Activated T-helper 1 cell treated with anti-CD3 and anti-CD28 coated beads, Interleukin-12 subunit alpha, Interleukin-12 subunit beta, Interleukin-2, Interleukin-4 antibody, amounts not matched to agents 30 ng/mL and 10 ng/mL and 1 ng/mL, durations not matched to agents 14 hours and 24 hours and 36 hours (primary cell): ENCODE measurements around the gene TMTC2. TPM values are rescaled to one million over a fixed set of nuclear protein-coding genes. Genes with fewer than 3 reads are reported as not detected.

Experiments used
- DNase-seq: peaks from one replicate; pipeline ENCODE4 v3.0.0; 2021; ENCODE audit warnings: low spot score
- H3K27ac Mint-ChIP-seq: one replicate; pipeline ENCODE4 v1.8.0; 2021; ENCODE audit warnings: mild to moderate bottlenecking, mixed read lengths
- H3K27me3 Mint-ChIP-seq: one replicate; pipeline ENCODE4 v1.8.0; 2022; ENCODE audit warnings: mild to moderate bottlenecking, moderate library complexity, mixed read lengths; ENCODE audit not compliant: insufficient read depth
- H3K36me3 Mint-ChIP-seq: one replicate; pipeline ENCODE4 v1.8.0; 2021; ENCODE audit warnings: low read depth, mixed read lengths
- H3K4me1 Mint-ChIP-seq: one replicate; pipeline ENCODE4 v1.8.0; 2021; ENCODE audit warnings: low read depth, mixed read lengths
- H3K4me3 Mint-ChIP-seq: one replicate; pipeline ENCODE4 v1.8.0; 2021; ENCODE audit warnings: mild to moderate bottlenecking, moderate library complexity, mixed read lengths
- H3K9me3 Mint-ChIP-seq: one replicate; pipeline ENCODE4 v1.8.0; 2021; ENCODE audit warnings: mixed read lengths
- intact Hi-C: fragments of 100-400 bp; cut with micrococcal nuclease; formaldehyde crosslinking; loops from one replicate; pipeline ENCODE4 v1.15.1; 2024
- total RNA-seq: library from RNA; stranded (reverse); gene quantifications from 2 replicates; pipeline ENCODE4 v1.2.3, GENCODE V29; 2022

TMTC2 gene
- total RNA-seq, 1 donor from 2014 or later = 2.6 TPM

DNA sequence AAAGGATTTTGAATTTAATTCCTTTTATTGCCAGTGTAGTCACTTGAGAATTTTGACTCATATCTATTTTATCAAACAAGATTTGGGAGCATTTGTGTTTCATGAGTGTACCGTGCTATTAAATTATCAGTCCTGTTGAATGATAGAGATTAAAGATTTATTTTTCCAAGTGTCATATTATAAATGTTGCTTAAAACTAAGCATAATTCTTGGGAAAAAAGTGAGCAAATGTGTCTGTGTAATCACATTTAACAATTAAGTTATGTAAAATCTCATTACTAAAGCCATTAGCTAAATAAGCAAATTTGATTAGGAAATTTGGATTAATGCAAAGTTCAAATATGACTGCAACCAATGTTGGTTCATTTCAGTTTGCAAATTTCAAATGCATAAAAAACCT, 266.7 kb downstream of the TMTC2 start:
- no peak overlapping the region for H3K4me3 Mint-ChIP-seq
- H3K27ac Mint-ChIP-seq = no peak overlapping the region
- H3K9me3 Mint-ChIP-seq = no peaks in the 10 kb centered on the region
- H3K27me3 Mint-ChIP-seq = no peaks in the 10 kb centered on the region
- DNase-seq = no peak
- H3K4me1 Mint-ChIP-seq = no peaks in the 10 kb centered on the region
- intact Hi-C loops = no loop called here
- H3K36me3 Mint-ChIP-seq = no peaks in the 10 kb centered on the region

DNA sequence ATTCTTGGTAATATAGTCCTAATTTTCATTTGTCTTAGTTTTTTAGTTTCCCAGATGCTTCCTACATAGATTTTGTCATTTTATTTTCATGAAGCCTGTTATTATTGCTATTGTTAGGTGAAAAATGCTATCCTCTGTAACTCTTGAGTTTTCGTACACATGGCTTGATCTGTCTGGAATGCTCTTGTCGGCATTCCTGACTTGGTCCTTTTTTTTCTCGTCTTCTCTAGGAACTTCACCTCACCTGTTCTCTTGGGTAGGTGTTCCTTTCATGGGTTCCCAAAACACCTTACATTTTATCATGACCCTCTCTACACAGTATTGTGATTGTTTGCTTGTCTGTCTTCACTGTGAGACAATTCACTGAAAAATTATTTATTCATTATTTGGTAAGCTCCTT, 267.4 kb downstream of the TMTC2 start:
- Mint-ChIP-seq H3K36me3 (no peaks in the 10 kb centered on the region), H3K9me3 (no peaks in the 10 kb centered on the region), H3K27me3 (no peaks in the 10 kb centered on the region), H3K4me1 (no peaks in the 10 kb centered on the region), H3K4me3 (no peak overlapping the region), H3K27ac (no peak overlapping the region)
- intact Hi-C loops = no loop called here
- DNase-seq = no peak

DNA sequence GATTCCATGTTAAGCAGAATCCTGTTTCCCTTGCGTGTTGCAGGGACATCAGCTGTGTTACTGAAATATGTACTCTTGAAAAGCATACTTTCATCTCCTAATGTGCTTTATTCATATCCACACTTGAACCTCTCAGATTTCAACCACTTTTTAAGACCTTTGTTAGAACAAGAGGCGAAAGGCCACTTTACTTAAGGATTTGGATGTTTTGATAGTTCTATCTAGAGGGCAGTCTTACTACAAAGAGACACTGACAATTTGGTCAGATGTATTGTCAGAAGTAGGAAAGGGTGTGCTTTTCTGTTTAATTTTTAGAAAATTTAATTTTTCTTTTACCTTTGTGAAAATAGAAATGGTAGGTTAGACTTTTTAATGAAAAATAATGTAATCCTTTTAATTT, 267.9 kb downstream of the TMTC2 start:
- intact Hi-C loops = no loop called here
- Mint-ChIP-seq H3K36me3 (no peaks in the 10 kb centered on the region), H3K9me3 (no peaks in the 10 kb centered on the region), H3K4me1 (no peaks in the 10 kb centered on the region), H3K4me3 (no peak overlapping the region), H3K27ac (no peak overlapping the region), H3K27me3 (no peaks in the 10 kb centered on the region)
- no peak for DNase-seq

DNA sequence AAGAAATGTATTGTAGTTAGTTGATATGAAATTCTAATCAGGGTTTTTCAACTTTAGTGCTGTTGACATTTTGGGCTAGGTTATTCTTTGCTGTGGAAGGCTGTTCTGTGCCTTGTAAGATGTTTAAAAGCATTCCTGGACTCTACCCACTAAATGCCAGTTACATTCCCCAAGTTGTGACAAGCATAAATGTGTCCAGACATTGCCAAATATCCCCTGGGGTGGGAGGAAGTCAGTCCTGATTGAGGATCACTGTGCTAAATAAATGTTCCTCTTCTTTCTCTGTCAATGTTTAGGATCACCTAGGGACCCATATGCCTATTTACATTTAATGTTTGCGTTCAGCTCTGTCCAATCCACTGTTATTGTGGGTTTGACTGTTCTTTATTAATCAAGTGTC, 268.3 kb downstream of the TMTC2 start:
- no peak overlapping the region for H3K27ac Mint-ChIP-seq
- H3K9me3 Mint-ChIP-seq = no peaks in the 10 kb centered on the region
- no peak for DNase-seq
- intact Hi-C loops = no loop called here
- no peaks in the 10 kb centered on the region for H3K27me3 Mint-ChIP-seq
- no peak overlapping the region for H3K4me3 Mint-ChIP-seq
- H3K4me1 Mint-ChIP-seq = no peaks in the 10 kb centered on the region
- no peaks in the 10 kb centered on the region for H3K36me3 Mint-ChIP-seq

DNA sequence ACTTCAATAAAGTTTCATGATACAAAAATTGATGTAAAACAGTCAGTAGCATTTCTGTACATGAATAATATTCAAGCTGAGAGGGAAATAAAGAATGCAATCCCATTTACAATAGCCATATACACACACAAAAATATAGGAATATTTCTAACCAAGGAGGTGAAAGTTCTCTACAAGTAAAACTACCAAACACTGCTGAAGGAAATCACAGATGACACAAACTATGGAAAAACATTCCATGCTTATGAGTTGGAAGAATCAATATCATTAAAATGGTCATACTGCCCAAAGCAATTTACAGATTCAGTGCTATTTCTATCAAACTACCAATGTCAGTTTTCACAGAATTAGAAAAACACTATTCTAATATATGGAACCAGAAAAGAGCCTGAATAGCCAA, 272.3 kb downstream of the TMTC2 start:
- Mint-ChIP-seq H3K4me3 (no peak overlapping the region), H3K9me3 (no peaks in the 10 kb centered on the region), H3K27ac (no peak overlapping the region), H3K36me3 (no peaks in the 10 kb centered on the region), H3K4me1 (no peaks in the 10 kb centered on the region), H3K27me3 (no peaks in the 10 kb centered on the region)
- intact Hi-C loops = no loop called here
- no peak for DNase-seq

DNA sequence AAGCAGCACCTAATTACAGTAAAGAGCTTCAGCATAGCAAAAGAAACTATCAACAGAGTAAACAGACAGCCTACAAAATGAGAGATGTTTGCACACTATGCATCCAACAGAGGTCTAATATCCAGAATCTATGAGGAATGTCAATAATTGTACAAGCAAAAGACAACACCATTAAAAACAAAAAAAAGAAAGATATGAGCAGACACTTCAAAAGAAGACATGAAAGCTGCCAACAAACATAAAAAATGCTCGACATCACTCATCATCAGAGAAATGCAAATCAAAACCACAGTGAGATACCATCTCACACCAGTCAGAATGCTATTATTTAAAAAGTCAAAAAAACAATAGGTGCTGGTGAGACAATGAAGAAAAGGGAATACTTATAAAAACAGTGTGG, 273.1 kb downstream of the TMTC2 start:
- Mint-ChIP-seq H3K36me3 (no peaks in the 10 kb centered on the region), H3K27ac (no peak overlapping the region), H3K4me3 (no peak overlapping the region), H3K27me3 (no peaks in the 10 kb centered on the region), H3K4me1 (no peaks in the 10 kb centered on the region), H3K9me3 (no peaks in the 10 kb centered on the region)
- DNase-seq = no peak
- intact Hi-C loops = no loop called here

DNA sequence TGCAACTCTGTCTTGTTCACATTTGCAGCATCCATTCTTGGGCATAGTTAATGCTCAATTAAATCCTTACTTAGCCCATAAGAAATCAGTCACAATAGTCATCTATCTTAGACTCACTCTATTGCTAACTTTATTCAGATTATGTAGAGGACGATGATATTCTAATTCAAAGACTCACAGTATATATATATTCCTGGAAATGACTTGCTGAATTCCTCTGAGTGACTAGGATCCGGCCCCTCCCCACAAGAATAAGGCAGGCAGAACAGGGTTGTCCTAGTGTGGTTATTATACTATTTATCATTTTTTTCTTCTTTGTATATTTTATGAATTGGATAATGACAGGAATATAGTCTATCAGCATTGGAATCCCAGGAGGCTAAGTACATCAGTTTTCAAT, 275.1 kb downstream of the TMTC2 start:
- Mint-ChIP-seq H3K36me3 (no peaks in the 10 kb centered on the region), H3K4me3 (no peak overlapping the region), H3K9me3 (no peaks in the 10 kb centered on the region), H3K27ac (no peak overlapping the region), H3K4me1 (no peaks in the 10 kb centered on the region), H3K27me3 (no peaks in the 10 kb centered on the region)
- no peak for DNase-seq
- intact Hi-C loops = no loop called here

DNA sequence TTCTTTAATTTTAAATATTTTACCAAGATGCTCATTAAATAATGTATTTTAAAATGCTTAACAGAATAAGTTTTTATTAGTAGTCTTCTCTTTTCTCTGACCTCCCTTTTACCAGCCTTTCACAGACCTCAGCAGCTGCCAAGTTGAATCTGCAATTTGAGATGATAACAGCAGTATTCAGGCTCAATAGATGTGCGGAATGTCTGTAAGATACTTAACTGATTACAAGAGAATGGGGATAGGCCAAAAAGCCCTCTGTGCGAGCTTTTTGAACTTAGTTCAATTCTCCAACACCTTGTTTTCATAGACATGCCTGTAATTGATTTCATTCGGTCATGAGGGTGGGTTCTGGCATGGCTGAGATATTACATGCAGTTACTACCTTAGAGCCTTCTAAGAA, 277.2 kb downstream of the TMTC2 start:
- H3K9me3 Mint-ChIP-seq = no peaks in the 10 kb centered on the region
- H3K4me1 Mint-ChIP-seq = no peaks in the 10 kb centered on the region
- no peaks in the 10 kb centered on the region for H3K27me3 Mint-ChIP-seq
- no peaks in the 10 kb centered on the region for H3K36me3 Mint-ChIP-seq
- no peak for DNase-seq
- no peak overlapping the region for H3K4me3 Mint-ChIP-seq
- intact Hi-C loops = no loop called here
- no peak overlapping the region for H3K27ac Mint-ChIP-seq

DNA sequence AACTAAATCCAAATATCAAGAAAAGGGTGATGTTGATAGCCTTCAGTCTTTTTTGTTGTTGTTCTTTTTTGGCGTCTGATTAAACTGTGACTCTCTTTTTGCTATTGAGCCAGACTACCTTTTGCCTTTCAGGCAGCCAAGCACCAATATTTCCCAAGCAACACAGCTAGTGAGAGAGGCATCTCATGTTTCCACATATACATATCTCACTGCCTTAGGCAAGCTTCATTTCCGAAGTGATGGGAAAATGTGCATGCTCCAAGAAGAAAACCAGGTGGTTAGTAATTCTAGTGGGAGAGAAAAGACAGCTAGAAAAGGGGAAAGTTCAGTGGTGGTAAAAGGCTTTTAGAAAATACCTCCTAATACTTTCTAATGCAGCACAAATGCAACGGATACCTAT, 277.7 kb downstream of the TMTC2 start:
- Mint-ChIP-seq H3K9me3 (no peaks in the 10 kb centered on the region), H3K4me3 (no peak overlapping the region), H3K4me1 (no peaks in the 10 kb centered on the region), H3K27ac (no peak overlapping the region), H3K27me3 (no peaks in the 10 kb centered on the region), H3K36me3 (no peaks in the 10 kb centered on the region)
- intact Hi-C loops = no loop called here
- DNase-seq = no peak

DNA sequence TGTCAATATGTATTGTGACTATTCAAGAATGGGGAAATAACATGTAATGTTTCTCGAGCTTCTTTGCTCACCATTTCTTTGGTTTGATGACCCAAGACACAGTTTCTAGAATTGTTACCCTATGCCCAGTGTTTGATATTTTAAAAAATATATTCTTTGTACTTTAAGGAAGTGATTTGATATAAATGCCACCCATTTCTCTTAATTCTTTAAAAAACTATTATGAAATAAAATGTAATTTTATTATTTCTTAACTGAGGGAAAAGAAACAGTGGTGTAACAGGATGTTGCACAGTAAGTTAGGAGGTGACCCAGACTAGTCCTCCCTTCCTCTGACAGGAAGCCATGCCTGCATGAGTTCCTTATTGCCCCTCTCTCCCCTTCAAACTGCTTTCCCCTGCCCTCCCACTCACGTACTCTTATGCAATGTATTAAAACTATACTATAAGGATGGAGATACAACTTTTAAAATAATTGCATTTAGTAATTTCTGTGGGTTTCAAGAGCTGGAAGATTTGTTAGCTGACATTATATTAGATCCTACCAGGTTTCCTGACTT, 279.4 kb downstream of the TMTC2 start:
- intact Hi-C loops = no loop called here
- no peak overlapping the region for H3K4me3 Mint-ChIP-seq
- H3K27ac Mint-ChIP-seq = no peak overlapping the region
- DNase-seq = no peak
- H3K9me3 Mint-ChIP-seq = no peaks in the 10 kb centered on the region
- no peaks in the 10 kb centered on the region for H3K27me3 Mint-ChIP-seq
- no peaks in the 10 kb centered on the region for H3K4me1 Mint-ChIP-seq
- H3K36me3 Mint-ChIP-seq = no peaks in the 10 kb centered on the region

DNA sequence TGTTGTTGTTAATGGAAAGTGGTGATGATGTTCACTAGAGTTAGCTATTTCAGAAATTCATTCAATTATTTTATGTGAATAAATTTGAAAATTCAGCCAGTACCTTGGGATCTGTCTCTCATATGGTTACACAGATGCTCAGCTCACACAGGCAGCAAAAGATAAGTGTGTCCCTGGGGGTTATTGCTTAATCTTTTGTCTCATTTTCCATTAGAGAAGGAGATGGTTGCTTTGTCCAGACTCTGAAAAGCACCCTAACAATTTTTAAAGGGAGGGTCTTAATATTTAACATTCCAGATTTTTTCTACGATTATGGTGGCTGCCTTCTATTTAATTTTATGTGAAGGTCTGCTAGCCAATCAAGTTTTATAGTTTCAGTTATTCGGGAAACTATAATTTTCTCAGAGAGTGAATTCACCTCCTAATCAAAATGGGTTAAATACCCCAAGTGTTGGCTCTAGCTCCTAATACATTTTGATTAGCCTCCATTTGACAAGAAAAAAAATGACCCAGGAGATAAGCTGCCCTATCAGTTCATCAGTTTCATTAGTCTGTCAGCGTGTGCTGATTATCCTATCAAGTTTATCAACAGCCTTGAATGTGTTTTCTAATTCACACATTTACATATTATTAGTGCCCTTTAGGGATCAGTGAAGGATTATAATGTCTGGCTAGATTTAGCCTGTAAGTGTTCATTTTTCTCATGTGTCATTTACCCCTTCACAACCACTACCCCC, 282.1 kb downstream of the TMTC2 start:
- no peak for DNase-seq
- H3K27me3 Mint-ChIP-seq = no peaks in the 10 kb centered on the region
- no peak overlapping the region for H3K27ac Mint-ChIP-seq
- no peaks in the 10 kb centered on the region for H3K4me1 Mint-ChIP-seq
- no peaks in the 10 kb centered on the region for H3K36me3 Mint-ChIP-seq
- no peak overlapping the region for H3K4me3 Mint-ChIP-seq
- intact Hi-C loops = no loop called here
- no peaks in the 10 kb centered on the region for H3K9me3 Mint-ChIP-seq

DNA sequence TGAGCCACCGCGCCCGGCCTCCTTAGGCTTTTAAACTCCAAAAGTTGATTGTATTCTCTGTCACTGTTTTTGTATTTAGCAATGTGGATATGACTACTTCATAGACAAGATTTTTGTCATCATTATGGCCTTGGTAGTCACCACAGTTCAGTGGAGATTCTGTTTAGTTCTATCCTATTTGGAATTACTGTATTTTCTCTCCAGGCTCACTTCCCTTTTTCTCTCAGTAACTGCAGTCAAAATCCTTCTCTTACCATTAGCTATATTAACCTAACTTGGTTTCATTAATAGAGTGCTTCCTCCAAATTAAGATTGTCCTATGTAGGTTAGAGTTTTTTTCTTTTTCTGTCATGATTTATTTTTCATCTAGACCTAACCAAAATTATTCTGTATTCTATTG, 283.9 kb downstream of the TMTC2 start:
- no peaks in the 10 kb centered on the region for H3K36me3 Mint-ChIP-seq
- no peak overlapping the region for H3K4me3 Mint-ChIP-seq
- no peaks in the 10 kb centered on the region for H3K9me3 Mint-ChIP-seq
- H3K27ac Mint-ChIP-seq = no peak overlapping the region
- no peaks in the 10 kb centered on the region for H3K27me3 Mint-ChIP-seq
- no peaks in the 10 kb centered on the region for H3K4me1 Mint-ChIP-seq
- DNase-seq = no peak
- intact Hi-C loops = no loop called here

DNA sequence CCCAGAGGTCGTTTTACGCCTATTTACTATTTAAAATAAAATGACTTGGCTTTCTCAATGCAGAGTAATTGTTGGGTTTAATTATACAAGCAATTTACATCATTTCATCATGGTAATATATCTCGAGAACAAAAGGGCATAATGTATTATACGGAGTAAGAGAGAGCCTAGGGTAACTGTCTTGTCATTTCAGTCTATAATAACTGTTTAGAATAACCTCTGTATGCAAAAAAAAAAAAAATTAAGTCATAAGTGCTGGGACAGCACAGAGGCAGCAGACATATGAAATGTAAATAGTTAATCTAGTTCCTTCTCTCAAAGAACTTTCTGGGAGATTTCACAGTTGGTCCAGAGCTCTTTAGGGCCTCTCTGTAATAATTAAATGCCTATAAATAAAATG, 284.9 kb downstream of the TMTC2 start:
- H3K36me3 Mint-ChIP-seq = no peaks in the 10 kb centered on the region
- H3K4me3 Mint-ChIP-seq = no peak overlapping the region
- no peaks in the 10 kb centered on the region for H3K27me3 Mint-ChIP-seq
- intact Hi-C loops = no loop called here
- no peak for DNase-seq
- no peaks in the 10 kb centered on the region for H3K9me3 Mint-ChIP-seq
- no peak overlapping the region for H3K27ac Mint-ChIP-seq
- no peaks in the 10 kb centered on the region for H3K4me1 Mint-ChIP-seq

DNA sequence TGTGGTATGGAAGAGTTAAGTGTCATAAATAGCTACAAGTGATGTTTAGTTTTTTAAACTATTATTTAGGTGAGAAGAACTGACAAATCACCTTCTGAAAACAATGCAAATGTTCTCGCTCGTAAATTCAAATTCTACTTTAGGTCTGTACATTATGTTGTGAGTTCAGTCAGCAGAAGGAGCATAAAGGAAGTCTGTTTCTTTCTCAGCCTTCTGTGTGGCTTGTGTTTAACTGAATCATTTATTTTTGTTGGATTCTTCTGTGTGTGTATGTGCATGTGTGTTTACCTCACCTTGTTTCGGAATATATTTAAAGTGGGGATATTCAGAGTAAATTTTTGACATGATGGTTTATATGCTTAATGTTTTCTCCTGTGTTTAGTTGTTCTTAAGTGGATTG, 285.9 kb downstream of the TMTC2 start:
- no peaks in the 10 kb centered on the region for H3K36me3 Mint-ChIP-seq
- H3K27ac Mint-ChIP-seq = no peak overlapping the region
- intact Hi-C loops = no loop called here
- H3K4me3 Mint-ChIP-seq = no peak overlapping the region
- H3K4me1 Mint-ChIP-seq = no peaks in the 10 kb centered on the region
- no peak for DNase-seq
- no peaks in the 10 kb centered on the region for H3K9me3 Mint-ChIP-seq
- no peaks in the 10 kb centered on the region for H3K27me3 Mint-ChIP-seq
